Mammary epithelial cell (primary cell): ENCODE measurements around the gene QKI.
A peak's percentile ranks its signal among the peaks of the same experiment; 100 is the strongest.

ENCODE experiments used
- EZH2 ChIP-seq: IDR thresholded peaks from 2 replicates; pipeline ENCODE4 v1.6.1; 2012; ENCODE audit warnings: low read length, inconsistent platforms, borderline replicate concordance
- TF ChIP-seq, protein P1 (sequence below), 2 donors: IDR thresholded peaks in 1 of 2; conservative IDR thresholded peaks in 1 of 2; 2 replicates each; pipeline ENCODE4 v1.5.1; 2011 to 2012; ENCODE audit warnings: inconsistent platforms in 2 of 2, low read length in 2 of 2, mild to moderate bottlenecking in 2 of 2, control low read depth in 1 of 2, low read depth in 1 of 2; ENCODE audit not compliant: insufficient read depth in 1 of 2; ENCODE audit errors: extremely low read depth in 1 of 2

DNA sequence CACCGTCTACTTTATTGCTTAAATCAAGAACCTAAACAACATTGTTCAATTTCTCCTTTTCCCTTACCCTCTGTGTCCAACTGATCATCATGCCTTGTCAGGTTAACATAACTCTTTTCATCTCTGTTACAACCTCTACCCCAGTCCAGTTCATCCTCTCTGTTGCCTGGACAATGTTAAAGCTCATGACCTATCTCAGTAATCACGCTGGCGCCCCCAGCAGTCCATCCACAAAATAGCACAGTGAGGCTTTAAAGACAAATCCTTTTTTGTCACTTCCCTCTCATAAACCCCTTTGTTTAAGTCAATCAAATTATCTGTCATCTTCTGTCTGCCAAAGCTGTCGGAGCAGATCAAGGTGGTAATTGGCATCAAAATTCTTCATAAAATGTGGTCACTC, 140.1 kb downstream of the QKI start:
- TF ChIP-seq, protein P1, sequence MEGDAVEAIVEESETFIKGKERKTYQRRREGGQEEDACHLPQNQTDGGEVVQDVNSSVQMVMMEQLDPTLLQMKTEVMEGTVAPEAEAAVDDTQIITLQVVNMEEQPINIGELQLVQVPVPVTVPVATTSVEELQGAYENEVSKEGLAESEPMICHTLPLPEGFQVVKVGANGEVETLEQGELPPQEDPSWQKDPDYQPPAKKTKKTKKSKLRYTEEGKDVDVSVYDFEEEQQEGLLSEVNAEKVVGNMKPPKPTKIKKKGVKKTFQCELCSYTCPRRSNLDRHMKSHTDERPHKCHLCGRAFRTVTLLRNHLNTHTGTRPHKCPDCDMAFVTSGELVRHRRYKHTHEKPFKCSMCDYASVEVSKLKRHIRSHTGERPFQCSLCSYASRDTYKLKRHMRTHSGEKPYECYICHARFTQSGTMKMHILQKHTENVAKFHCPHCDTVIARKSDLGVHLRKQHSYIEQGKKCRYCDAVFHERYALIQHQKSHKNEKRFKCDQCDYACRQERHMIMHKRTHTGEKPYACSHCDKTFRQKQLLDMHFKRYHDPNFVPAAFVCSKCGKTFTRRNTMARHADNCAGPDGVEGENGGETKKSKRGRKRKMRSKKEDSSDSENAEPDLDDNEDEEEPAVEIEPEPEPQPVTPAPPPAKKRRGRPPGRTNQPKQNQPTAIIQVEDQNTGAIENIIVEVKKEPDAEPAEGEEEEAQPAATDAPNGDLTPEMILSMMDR (conservative IDR thresholded peaks at IDR 0.05 in 1 of 2, IDR thresholded peaks at IDR 0.05 in 1 of 2; ENCODE audit: extremely low read depth in 1 of 2, insufficient read depth in 1 of 2, low read depth in 1 of 2, low read length in 2 of 2): peak; percentile 70 to 71
- no peak for TF ChIP-seq EZH2
